GM10847 (cell line): Measurements from ENCODE around the gene HSD17B8.

ENCODE experiments used
- POLR2A ChIP-seq: IDR thresholded peaks from 2 replicates; pipeline ENCODE4 v1.6.1; 2011; ENCODE audit not compliant: insufficient read length; ENCODE audit errors: extremely low read depth

Gene HSD17B8

GRCh38 chr6:33178755-33179475 is 25.5 kb upstream of the HSD17B8 start:
- no peak for TF ChIP-seq POLR2A

- TF ChIP-seq POLR2A: no peak
These were observed 23.3 kb upstream of the HSD17B8 start for GRCh38 chr6:33181141-33181540.

GRCh38 chr6:33183071-33183683 is 21.3 kb upstream of the HSD17B8 start:
- no peak for TF ChIP-seq POLR2A

GRCh38 chr6:33185190-33185589 is 19.3 kb upstream of the HSD17B8 start:
- TF ChIP-seq POLR2A: no peak

- no peak for TF ChIP-seq POLR2A
These were observed 18.7 kb upstream of the HSD17B8 start for GRCh38 chr6:33185654-33186187.

GRCh38 chr6:33187809-33188208 is 16.6 kb upstream of the HSD17B8 start:
- no peak for TF ChIP-seq POLR2A

- TF ChIP-seq POLR2A: no peak
These were observed 15.3 kb upstream of the HSD17B8 start for GRCh38 chr6:33189164-33189563.

- no peak for TF ChIP-seq POLR2A
These were observed 14.6 kb upstream of the HSD17B8 start for GRCh38 chr6:33189625-33190448.

GRCh38 chr6:33190504-33191107 is 13.8 kb upstream of the HSD17B8 start:
- no peak for TF ChIP-seq POLR2A

- no peak for TF ChIP-seq POLR2A
These were observed 12.9 kb upstream of the HSD17B8 start for GRCh38 chr6:33191383-33192104.

- TF ChIP-seq POLR2A: no peak
These were observed 12.3 kb upstream of the HSD17B8 start, which contains the start of gene COL11A2 for GRCh38 chr6:33192105-33192646. Gene COL11A2, minus strand, starts transcription at chr6:33192467. Its CDS starts 227 bp downstream, at chr6:33192240.

GRCh38 chr6:33192671-33193602 is 11.5 kb upstream of the HSD17B8 start:
- no peak for TF ChIP-seq POLR2A

- TF ChIP-seq POLR2A: no peak
These were observed 10.8 kb upstream of the HSD17B8 start for GRCh38 chr6:33193619-33194018.
